GM21529 (cell line): Measurements from ENCODE around the gene CORO1C.
"Not testable (repeated sequence)": the region's sequence is repeated elsewhere in the genome, so short reads cannot be mapped to it uniquely, and the experiment has no call there.

Experiments
- ATAC-seq: cut with Tn5 transposase; IDR thresholded peaks from one replicate; pipeline ENCODE4 v1.9.1; 2021; ENCODE audit not compliant: unreplicated experiment

The CORO1C gene

GRCh38 chr12:108638141-108638827, 93.0 kb downstream of the CORO1C start:
- no peak for ATAC-seq

- no peak for ATAC-seq
These were observed 93.9 kb downstream of the CORO1C start for GRCh38 chr12:108637222-108637971.

- ATAC-seq = no peak
These were observed 95.1 kb downstream of the CORO1C start for GRCh38 chr12:108635997-108636808.

GRCh38 chr12:108635201-108635996, 95.9 kb downstream of the CORO1C start:
- peak; percentile 59 for ATAC-seq

- ATAC-seq = no peak
These were observed 97.0 kb downstream of the CORO1C start for GRCh38 chr12:108634341-108634751.

- ATAC-seq = peak; percentile 47
These were observed 97.6 kb downstream of the CORO1C start, which contains the start of gene SELPLG for GRCh38 chr12:108633534-108634248. Gene SELPLG (minus strand): TSS chr12:108633894. CDS start chr12:108624307, 9,587 bp downstream.

- ATAC-seq = no peak
These were observed 98.2 kb downstream of the CORO1C start for GRCh38 chr12:108633081-108633533.

- ATAC-seq = not testable (repeated sequence)
These were observed 100.1 kb downstream of the CORO1C start for GRCh38 chr12:108631261-108631660.

GRCh38 chr12:108630481-108631207, 100.7 kb downstream of the CORO1C start:
- ATAC-seq = no peak

- ATAC-seq = no peak
These were observed 101.4 kb downstream of the CORO1C start for GRCh38 chr12:108629824-108630476.

- no peak for ATAC-seq
These were observed 102.2 kb downstream of the CORO1C start for GRCh38 chr12:108629151-108629550.

GRCh38 chr12:108627134-108627920, 104.0 kb downstream of the CORO1C start:
- no peak for ATAC-seq

- ATAC-seq = no peak
These were observed 106.1 kb downstream of the CORO1C start for GRCh38 chr12:108625228-108625627.

- ATAC-seq = no peak
These were observed 107.7 kb downstream of the CORO1C start for GRCh38 chr12:108623577-108623976.

GRCh38 chr12:108622921-108623514, 108.3 kb downstream of the CORO1C start:
- no peak for ATAC-seq

- ATAC-seq = no peak
These were observed 108.9 kb downstream of the CORO1C start for GRCh38 chr12:108622421-108622820.

GRCh38 chr12:108621161-108621560, 110.2 kb downstream of the CORO1C start:
- no peak for ATAC-seq
